Fibroblast of pulmonary artery (primary cell): Measurements from ENCODE around the gene MRPL27.

ENCODE experiments used
- DNase-seq: peaks from one replicate; pipeline ENCODE4 v3.0.0-alpha.2; 2010; ENCODE audit warnings: low read depth
- H3K4me3 ChIP-seq: replicated peaks from 2 replicates; pipeline ENCODE4 v1.5.1; 2011; ENCODE audit warnings: low read depth, mild to moderate bottlenecking, control low read depth, low read length, moderate library complexity
- TF ChIP-seq, protein P1 (sequence below): IDR thresholded peaks from 2 replicates; pipeline ENCODE4 v1.5.1; 2011; ENCODE audit warnings: mild to moderate bottlenecking, control low read depth, low read length, inconsistent platforms; ENCODE audit errors: missing control alignments

The MRPL27 gene

DNA sequence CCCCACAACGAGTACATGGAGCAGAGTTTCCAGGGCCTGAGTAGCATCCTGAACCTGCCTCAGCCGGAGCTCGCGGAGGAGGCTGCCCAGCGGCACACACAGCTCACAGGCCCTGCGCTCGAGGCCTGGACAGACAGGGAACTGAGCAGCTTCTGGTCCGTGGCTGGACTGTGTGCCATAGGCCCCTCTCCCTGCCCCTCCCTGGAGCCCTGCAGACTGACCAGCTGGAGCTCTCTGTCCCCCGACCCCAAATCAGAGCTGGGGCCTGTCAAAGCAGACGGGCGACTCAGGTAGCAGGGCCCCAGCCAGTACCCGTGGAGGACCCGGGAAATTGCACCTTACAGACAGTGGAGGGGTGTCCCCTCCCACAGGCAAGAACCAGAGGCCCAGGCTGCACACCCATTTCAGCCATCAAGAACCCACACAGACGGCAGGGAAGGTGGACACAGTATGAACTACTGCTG lies 13.0 kb downstream of the MRPL27 start:
- TF ChIP-seq, protein P1, sequence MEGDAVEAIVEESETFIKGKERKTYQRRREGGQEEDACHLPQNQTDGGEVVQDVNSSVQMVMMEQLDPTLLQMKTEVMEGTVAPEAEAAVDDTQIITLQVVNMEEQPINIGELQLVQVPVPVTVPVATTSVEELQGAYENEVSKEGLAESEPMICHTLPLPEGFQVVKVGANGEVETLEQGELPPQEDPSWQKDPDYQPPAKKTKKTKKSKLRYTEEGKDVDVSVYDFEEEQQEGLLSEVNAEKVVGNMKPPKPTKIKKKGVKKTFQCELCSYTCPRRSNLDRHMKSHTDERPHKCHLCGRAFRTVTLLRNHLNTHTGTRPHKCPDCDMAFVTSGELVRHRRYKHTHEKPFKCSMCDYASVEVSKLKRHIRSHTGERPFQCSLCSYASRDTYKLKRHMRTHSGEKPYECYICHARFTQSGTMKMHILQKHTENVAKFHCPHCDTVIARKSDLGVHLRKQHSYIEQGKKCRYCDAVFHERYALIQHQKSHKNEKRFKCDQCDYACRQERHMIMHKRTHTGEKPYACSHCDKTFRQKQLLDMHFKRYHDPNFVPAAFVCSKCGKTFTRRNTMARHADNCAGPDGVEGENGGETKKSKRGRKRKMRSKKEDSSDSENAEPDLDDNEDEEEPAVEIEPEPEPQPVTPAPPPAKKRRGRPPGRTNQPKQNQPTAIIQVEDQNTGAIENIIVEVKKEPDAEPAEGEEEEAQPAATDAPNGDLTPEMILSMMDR = no peak
- no peak for DNase-seq
- no peak overlapping the region for H3K4me3 ChIP-seq

DNA sequence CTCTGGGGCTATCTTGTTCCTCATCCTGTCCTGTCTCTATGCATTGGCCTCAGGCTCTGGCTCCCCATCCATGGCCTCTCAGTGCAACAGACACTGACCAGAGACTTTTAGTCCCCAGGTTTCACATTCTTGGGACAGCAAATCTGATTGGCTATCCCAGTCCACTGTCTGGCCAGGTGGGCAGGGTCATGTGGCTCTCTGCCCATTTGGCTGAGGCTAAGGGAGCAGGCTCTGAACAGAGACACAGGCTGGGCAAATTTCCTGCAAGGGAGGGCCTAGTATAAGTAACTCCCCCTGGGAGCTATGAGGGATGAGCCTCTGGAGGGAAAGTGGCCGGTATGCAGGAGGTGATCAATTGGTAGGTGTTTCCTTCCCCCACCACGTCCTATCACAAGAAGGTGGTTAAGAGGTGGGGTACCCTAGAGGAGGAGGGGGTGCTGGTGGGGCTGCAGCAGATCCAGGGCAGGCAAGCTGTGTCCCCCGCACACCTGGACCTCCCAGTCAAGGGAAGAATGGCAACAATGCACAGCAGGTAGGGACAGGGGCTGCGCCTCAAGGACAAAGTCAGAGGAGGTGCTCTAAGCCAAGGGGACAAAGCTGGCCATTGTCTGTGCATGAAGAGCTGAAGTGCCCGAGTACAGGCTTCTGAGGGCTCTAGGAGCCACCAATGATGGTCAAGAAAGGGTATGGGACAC lies 13.8 kb downstream of the MRPL27 start:
- DNase-seq = no peak
- no peak overlapping the region for H3K4me3 ChIP-seq
- TF ChIP-seq, protein P1 = no peak

DNA sequence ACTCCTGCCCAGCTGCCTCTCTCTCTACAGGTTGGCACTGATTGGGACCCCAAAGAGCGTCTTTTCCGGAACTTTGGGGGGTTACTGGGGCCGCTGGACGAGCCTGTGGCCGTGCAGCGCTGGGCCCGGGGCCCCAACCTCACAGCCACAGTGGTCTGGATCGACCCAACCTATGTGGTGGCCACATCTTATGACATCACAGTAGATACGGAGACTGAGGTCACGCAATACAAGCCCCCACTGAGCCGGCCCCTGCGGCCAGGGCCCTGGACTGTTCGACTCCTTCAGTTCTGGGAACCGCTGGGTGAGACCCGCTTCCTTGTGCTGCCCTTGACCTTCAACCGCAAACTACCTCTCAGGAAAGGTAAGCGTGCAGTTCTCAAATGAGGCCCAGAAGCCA lies 14.8 kb downstream of the MRPL27 start:
- H3K4me3 ChIP-seq = no peak overlapping the region
- TF ChIP-seq, protein P1 = no peak
- DNase-seq = no peak

DNA sequence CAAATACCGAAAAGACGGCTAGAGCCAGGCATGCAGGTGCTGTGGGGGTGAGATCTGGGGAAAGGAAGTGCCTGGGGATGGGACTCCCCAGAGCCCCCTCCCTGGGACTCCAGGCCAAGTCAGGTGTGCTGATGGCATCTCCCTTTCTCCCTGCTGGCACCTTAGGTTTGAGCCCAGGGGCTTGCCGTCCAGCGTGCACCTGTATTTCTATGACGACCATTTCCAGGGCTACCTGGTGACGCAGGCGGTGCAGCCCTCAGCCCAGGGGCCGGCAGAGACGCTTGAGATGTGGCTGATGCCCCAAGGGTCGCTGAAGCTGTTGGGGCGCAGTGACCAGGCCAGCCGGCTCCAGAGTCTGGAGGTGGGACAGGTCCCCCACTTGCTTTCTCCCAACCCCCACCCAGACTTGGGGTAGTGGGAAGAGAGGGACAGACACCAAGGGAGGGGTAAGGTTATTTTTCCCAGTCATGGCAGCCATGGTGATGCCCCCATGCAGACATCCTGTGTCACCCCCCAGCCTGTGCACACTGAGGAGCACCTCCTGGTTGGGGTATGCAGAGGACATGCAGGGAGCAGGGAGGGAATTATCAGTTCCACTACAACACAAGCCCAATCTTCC lies 16.0 kb downstream of the MRPL27 start:
- TF ChIP-seq, protein P1 = no peak
- DNase-seq = no peak
- no peak overlapping the region for H3K4me3 ChIP-seq

DNA sequence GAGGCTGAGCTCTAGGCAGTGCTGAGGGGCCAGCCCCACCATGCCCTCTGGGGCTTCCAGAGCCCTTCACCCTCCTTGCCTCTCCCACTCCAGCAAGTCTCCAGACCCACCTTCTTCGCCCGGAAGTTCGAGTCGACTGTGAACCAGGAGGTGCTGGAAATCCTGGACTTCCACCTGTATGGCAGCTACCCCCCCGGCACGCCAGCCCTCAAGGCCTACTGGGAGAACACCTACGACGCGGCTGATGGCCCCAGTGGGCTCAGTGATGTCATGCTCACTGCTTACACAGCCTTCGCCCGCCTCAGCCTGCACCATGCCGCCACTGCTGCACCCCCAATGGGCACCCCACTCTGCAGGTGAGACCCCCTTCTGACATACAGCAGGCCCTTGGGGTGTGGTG lies 16.6 kb downstream of the MRPL27 start:
- no peak overlapping the region for H3K4me3 ChIP-seq
- no peak for DNase-seq
- TF ChIP-seq, protein P1 = no peak

DNA sequence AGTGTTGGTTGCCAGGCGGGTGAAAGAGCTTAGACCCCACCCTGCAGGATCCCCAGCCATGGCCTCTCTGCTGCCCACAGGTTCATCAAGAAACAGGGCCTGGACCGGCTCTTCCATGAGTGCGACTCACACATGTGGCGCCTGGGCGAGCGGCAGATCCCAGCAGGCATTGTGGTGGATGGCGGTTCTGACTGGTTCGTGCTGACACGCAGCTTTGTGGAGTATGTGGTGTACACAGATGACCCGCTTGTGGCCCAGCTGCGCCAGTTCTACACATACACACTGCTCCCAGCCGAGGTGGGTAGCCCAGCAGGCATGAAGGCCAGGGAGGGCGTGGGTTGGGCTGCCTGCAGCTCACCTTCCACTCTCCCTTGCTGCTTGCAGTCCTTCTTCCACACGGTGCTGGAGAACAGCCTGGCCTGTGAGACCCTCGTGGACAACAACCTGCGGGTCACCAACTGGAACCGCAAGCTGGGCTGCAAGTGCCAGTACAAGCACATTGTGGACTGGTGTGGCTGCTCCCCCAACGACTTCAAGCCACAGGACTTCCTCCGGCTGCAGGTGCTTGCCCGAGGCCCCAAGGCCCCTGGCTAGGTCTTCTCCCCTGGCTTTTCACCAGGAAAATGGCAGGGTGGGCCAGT lies 17.2 kb downstream of the MRPL27 start:
- no peak for DNase-seq
- TF ChIP-seq, protein P1 = no peak
- no peak overlapping the region for H3K4me3 ChIP-seq
